Activated naive CD8-positive, alpha-beta T cell (primary cell): ENCODE data around the gene TMEM215.
"Not testable (repeated sequence)": the region's sequence is repeated elsewhere in the genome, so short reads cannot be mapped to it uniquely, and the experiment has no call there.

Experiments used
- H3K27ac Mint-ChIP-seq: one replicate; pipeline ENCODE4 v1.8.0; 2021; ENCODE audit warnings: mixed read lengths
- H3K27me3 Mint-ChIP-seq: one replicate; pipeline ENCODE4 v1.8.0; 2021; ENCODE audit warnings: mixed read lengths
- H3K36me3 Mint-ChIP-seq: one replicate; pipeline ENCODE4 v1.8.0; 2021; ENCODE audit warnings: mixed read lengths
- H3K4me1 Mint-ChIP-seq: one replicate; pipeline ENCODE4 v1.8.0; 2021; ENCODE audit warnings: low read depth, mixed read lengths
- H3K4me3 Mint-ChIP-seq: one replicate; pipeline ENCODE4 v1.8.0; 2021; ENCODE audit warnings: mild to moderate bottlenecking, mixed read lengths
- H3K9me3 Mint-ChIP-seq: one replicate; pipeline ENCODE4 v1.8.0; 2021; ENCODE audit warnings: low read depth, mixed read lengths

Gene TMEM215, protein sequence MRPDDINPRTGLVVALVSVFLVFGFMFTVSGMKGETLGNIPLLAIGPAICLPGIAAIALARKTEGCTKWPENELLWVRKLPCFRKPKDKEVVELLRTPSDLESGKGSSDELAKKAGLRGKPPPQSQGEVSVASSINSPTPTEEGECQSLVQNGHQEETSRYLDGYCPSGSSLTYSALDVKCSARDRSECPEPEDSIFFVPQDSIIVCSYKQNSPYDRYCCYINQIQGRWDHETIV

DNA sequence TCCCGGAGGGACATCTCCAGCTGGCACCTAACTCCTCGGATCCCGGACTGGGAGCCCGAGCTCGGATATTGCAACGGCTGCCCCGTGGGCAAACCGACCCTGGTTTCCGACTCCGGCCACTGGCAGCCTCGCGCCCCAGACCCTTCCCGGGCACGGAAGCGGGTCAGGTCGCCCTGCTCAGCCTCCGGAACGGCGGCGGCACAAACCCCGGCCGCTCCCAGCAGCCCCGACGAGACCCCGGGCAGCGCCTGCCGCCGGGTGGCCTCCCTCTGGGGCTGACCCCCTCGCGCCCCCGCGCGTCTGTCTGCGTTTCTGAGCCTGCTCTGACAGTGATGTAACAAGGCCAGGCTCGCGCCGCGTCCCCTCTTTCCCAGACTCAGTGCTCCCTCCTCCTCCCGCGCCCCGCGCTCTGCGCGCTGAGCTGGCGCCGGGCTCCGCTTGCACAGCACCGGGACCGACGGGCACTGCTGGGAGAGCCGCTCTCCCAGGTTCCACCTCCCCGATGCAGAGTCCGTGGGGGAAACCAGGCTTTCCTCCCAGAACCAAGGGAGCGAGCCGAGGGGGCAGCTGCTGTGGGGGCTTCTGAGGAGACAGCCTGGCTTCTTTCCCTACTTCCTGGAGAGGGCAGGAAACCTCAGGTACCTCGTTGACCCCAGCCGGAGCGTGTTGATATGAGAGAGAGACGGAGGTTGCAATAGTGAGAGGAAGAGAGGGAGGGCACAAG lies at the start of gene TMEM215:
TSS of gene TMEM215 (plus strand) at position 373 of the 724 bp plus-strand sequence. CDS start 644 bp downstream, outside the sequence.
- H3K9me3 Mint-ChIP-seq, result no peaks in the 10 kb centered on the region
- no peak within 1 kb of the TSS for H3K27ac Mint-ChIP-seq

DNA sequence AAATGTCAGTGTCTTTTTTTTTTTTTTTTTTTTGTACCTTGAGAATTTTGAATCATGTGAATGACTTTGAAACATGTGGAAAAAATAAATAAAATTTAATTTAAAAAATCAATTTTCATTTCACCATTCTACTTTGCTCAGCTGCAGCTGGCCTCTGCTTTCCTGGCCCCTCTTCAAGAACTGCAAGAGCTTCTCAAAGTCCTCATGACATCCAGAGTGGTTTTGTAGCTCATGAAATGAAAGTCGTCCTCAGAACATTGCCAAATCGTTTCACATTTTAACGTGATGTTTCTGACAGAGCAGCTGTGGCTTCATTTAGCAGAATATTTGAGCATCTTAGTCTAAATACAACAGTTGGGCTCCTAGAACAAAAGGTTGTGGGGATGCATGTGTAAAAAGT lies 47.9 kb upstream of the TMEM215 start:
- no peaks in the 10 kb centered on the region for H3K4me1 Mint-ChIP-seq
- no peaks in the 10 kb centered on the region for H3K9me3 Mint-ChIP-seq
- H3K4me3 Mint-ChIP-seq, result no peak overlapping the region
- H3K27ac Mint-ChIP-seq, result no peak overlapping the region
- H3K27me3 Mint-ChIP-seq, result no peaks in the 10 kb centered on the region
- no peaks in the 10 kb centered on the region for H3K36me3 Mint-ChIP-seq

More for the DNA sequence above, at the start of gene TMEM215:
- no peaks in the 10 kb centered on the region for H3K4me1 Mint-ChIP-seq
- no peak within 1 kb of the TSS for H3K4me3 Mint-ChIP-seq
- H3K36me3 Mint-ChIP-seq, result no peaks in the 10 kb centered on the region
- peaks cover 25% of the 10 kb centered on the region for H3K27me3 Mint-ChIP-seq

DNA sequence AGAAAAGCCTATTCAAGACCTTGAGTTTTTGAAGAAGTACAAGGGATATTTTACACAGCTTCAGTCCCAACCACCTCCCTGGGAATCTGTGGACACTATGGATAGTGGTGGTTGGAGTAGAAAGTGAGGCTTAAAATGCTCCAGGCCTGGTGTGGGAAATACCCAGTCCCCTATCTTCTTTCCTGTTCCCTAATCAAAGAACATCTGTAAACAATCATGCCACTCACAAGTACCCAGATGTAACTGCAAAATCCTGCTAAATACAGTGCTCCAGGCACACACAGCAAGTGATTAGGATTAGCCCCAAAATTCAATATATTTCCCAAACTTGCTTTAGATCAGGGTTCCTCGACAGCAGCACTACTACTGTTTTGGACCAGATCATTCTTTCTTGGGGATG lies 46.0 kb upstream of the TMEM215 start:
- Mint-ChIP-seq H3K27me3 (no peaks in the 10 kb centered on the region), H3K4me1 (no peaks in the 10 kb centered on the region), H3K27ac (no peak overlapping the region), H3K4me3 (no peak overlapping the region), H3K36me3 (no peaks in the 10 kb centered on the region), H3K9me3 (no peaks in the 10 kb centered on the region)

DNA sequence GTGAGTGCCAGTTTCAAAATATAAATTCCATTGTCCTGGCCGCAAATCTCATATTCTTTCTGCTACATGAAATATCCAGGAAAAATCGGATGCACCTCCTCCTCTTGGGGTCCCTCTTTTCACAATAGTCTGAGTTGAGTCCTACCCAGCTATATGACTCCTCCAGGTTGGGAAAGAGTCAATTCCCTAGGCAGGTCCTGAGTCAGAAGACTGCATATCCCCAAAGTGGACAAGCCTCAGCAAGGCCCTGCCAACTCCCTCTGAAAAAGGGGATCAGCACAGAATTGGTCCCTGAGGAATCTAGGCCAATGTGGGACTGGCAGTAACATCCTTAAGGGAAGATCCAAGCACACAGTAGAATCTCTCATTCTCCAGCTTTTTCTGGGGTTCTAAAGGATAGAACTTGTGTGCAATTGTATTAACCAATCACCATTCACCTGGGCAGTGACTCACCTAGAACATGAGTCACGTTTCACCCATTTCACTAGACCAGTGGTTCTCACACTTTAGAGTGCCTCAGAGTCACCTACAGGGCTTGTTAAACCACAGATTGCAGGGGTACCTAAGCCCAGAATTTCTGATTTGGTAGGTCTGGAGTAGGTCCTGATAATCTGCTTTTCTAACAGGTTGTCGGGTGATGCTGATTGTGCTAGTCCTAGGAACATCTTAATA lies 44.7 kb upstream of the TMEM215 start:
- Mint-ChIP-seq H3K4me3 (no peak overlapping the region), H3K4me1 (no peaks in the 10 kb centered on the region), H3K9me3 (no peaks in the 10 kb centered on the region), H3K36me3 (no peaks in the 10 kb centered on the region), H3K27me3 (no peaks in the 10 kb centered on the region), H3K27ac (no peak overlapping the region)

DNA sequence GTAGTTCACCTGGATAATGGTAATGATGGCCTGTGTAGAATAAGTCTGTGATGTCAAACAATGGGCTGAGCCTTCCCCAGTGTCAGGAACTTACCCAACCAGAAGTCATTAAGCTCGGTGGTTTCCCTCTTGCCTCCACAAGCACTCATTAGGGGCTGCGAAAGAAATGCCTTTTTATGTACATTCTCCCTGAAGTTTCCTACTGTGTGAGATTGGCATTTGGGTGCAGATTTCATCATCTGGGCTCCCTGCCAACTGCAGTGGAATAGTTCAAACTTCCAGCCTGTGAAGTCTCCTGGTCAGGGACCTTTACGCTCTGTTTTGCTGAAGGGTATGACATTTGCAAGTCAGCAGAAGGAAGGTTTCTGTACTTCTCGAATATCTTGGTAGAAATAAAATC lies 41.6 kb upstream of the TMEM215 start:
- H3K9me3 Mint-ChIP-seq, result peaks cover 3% of the 10 kb centered on the region
- no peaks in the 10 kb centered on the region for H3K36me3 Mint-ChIP-seq
- H3K4me3 Mint-ChIP-seq, result no peak overlapping the region
- H3K27me3 Mint-ChIP-seq, result no peaks in the 10 kb centered on the region
- H3K4me1 Mint-ChIP-seq, result no peaks in the 10 kb centered on the region
- no peak overlapping the region for H3K27ac Mint-ChIP-seq

DNA sequence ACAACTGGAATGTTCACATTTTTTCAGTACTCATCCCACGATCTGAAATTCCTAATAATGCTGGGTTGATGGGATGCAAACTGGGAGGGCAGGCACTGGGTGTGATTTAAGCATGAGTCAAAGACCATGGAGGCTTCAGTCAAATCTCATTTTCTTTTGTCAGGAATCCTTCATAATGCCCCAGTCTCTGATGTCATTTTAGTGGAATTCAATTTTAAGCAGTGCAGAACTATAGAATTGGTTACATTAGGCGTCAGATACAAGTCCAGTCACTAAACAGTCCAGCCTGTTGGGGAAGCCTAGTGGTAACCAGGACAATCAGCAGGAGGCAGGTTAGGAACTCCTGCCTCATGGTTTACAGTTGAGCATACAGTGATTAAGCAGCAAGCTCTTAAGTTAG lies 41.0 kb upstream of the TMEM215 start:
- no peaks in the 10 kb centered on the region for H3K36me3 Mint-ChIP-seq
- no peaks in the 10 kb centered on the region for H3K4me1 Mint-ChIP-seq
- no peaks in the 10 kb centered on the region for H3K27me3 Mint-ChIP-seq
- no peak overlapping the region for H3K4me3 Mint-ChIP-seq
- no peak overlapping the region for H3K27ac Mint-ChIP-seq
- peaks cover 3% of the 10 kb centered on the region for H3K9me3 Mint-ChIP-seq

DNA sequence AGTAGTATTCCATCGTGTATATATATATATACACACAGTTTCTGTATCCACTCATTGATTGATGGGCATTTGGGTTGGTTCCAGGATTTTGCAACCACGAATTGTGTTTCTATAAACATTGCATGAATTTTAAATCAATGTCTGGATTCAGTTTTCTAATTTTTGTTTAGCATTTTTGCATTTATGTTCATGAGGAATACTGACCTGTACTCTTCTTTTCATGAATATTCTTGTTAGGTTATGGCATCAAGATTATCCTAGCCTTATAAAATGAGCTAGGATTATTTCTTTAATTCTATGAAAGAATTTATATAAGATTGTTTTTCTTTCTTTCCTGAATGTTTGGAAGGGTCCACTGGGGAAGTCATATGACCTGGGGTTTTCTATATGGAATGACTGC lies 35.3 kb upstream of the TMEM215 start:
- Mint-ChIP-seq H3K27ac (no peak overlapping the region), H3K4me1 (no peaks in the 10 kb centered on the region), H3K27me3 (peaks cover 7% of the 10 kb centered on the region), H3K36me3 (no peaks in the 10 kb centered on the region), H3K4me3 (no peak overlapping the region), H3K9me3 (peaks cover 3% of the 10 kb centered on the region)

DNA sequence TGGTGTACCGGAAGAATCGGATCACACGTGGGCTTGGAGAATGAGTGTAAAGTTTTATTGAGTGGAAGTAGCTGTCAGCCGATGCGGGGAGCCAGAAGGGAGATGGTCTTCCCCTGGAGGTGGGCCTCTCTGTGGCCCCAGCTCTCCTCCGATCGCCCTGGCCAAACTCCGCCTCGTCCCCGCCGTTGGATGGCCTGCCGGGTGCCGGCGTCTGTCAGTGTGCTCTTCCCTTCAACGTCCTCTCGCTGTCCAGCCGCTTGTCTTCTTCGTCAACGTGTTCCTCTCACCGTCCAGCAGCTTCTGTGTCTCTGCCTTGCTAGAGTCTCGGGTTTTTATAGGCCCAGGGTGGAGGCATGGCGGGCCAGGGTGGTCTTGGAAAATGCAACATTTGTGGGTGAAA lies 27.6 kb upstream of the TMEM215 start:
- Mint-ChIP-seq H3K4me1 (no peaks in the 10 kb centered on the region), H3K27ac (no peak overlapping the region), H3K9me3 (no peaks in the 10 kb centered on the region), H3K4me3 (no peak overlapping the region), H3K27me3 (peaks cover 10% of the 10 kb centered on the region), H3K36me3 (no peaks in the 10 kb centered on the region)

DNA sequence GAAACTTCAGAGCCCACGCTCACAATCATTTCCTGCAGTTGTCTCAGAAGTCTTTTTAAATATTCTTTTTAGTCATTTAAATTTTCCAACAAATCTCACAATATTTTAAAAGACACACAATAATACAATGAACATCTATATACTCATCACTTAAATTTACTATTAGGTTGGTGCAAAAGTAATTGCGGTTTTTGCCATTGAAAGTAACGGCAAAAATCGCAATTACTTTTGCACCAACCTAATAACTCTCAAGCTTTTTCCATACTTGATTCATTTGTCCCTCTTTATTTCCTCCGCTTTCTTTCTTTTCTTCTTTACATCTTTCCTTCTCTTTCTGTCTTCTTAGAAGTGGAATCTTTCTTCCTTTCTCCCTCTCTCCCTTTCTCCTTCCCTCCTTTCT lies 19.2 kb upstream of the TMEM215 start:
- Mint-ChIP-seq H3K36me3 (no peaks in the 10 kb centered on the region), H3K27ac (no peak overlapping the region), H3K9me3 (no peaks in the 10 kb centered on the region), H3K27me3 (peaks cover 11% of the 10 kb centered on the region), H3K4me1 (no peaks in the 10 kb centered on the region), H3K4me3 (no peak overlapping the region)

DNA sequence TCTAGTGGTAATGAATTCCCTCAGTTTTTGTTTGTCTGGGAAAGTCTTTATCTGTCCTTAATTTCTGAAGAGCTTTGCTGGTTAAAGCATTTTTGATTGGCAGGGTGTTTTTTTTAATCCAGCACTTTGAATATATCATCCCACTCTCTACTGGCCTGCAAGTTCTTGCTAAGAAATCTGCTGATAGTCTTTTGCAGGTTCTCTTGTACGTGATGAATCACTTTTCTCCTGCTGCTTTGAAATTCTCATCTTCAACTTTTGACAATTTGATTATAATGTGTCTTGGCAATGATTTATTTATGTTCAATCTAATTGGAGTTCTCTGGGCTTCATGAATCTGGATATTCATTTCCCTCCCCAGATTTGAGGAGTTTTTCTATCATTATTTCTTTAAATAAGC lies 8.1 kb upstream of the TMEM215 start:
- H3K27me3 Mint-ChIP-seq, result peaks cover 3% of the 10 kb centered on the region
- H3K27ac Mint-ChIP-seq, result no peak overlapping the region
- no peaks in the 10 kb centered on the region for H3K4me1 Mint-ChIP-seq
- peaks cover 2% of the 10 kb centered on the region for H3K36me3 Mint-ChIP-seq
- no peak overlapping the region for H3K4me3 Mint-ChIP-seq
- peaks cover 20% of the 10 kb centered on the region for H3K9me3 Mint-ChIP-seq

DNA sequence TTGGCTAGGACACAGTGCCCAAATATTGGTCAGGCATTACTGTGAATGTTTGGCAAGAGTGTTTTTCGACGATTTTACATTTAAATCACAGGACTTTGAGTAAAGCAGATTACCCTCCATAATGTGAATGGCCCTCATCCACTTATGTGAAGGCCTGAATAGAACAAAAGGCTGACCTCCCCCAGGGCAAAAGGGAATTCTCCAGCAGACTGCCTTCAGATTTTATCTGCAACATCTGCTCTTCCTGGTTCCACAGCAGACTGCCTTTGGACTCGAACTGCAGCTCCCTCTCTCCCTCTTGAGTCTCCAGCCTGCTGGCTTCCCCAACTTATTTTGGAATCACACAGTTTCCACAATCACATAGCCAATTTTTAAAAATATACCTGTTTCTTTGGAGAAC lies 7.1 kb upstream of the TMEM215 start:
- peaks cover 9% of the 10 kb centered on the region for H3K27me3 Mint-ChIP-seq
- H3K4me3 Mint-ChIP-seq, result no peak overlapping the region
- peaks cover 20% of the 10 kb centered on the region for H3K9me3 Mint-ChIP-seq
- no peak overlapping the region for H3K27ac Mint-ChIP-seq
- H3K4me1 Mint-ChIP-seq, result no peaks in the 10 kb centered on the region
- H3K36me3 Mint-ChIP-seq, result peaks cover 2% of the 10 kb centered on the region

DNA sequence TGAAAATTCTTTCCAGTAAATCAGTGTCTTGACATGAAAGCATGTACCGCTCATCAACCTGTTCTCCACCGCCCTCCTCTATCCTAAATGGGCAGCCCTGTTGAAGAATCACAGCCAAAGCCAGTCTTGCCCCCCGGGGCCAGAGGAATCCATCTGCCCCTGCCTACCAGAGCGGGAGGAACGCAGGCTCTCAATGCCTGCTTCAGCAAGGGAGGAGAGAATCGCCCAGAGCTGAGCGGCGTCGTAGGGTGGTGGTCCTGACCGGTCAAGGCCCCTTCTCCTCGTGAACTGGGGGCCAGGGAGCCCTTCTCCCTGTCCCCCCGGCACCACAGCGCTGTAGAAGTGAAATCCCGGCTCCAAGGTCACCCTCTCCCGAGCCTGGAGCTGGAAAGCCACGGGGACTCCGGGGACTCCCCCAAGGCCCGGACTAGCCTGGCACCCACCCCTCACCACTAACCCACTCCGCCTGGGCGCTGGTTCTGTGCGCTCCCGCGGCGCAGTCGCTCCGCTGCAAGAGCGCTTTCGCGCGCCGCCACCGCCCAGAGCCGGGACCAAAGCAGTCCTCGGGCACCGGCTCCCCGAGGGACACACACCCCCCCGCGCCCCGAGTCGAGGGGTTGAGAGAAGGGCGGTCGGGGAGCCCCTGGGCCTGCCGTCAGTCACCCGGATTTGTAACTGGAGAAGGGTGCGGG lies 718 bp upstream of the TMEM215 start:
- Mint-ChIP-seq H3K4me3 (no peak overlapping the region), H3K27me3 (peaks cover 24% of the 10 kb centered on the region)

DNA sequence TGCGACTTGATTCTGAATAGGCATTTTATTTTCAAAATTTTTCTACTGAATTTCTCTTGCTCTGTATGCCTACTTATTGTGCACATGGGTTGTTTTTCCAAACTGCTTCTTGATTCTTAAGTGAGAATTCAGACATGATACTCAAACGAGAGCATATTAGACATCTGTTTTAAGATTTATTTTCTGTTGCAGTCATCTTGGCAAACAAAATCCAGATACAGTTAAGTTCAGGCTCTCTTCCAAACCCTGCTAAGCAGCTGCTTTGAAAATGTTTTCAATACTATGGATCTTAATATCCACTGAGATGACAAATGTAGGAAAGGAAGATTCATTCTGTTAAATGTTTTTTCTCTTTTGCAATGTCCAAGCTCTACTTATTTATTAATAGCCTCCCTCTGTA lies 4.5 kb downstream of the TMEM215 start:
- Mint-ChIP-seq H3K9me3 (no peaks in the 10 kb centered on the region), H3K4me3 (no peak overlapping the region), H3K4me1 (no peaks in the 10 kb centered on the region), H3K27me3 (peaks cover 26% of the 10 kb centered on the region), H3K27ac (no peak overlapping the region), H3K36me3 (no peaks in the 10 kb centered on the region)

More for the DNA sequence above, 718 bp upstream of the TMEM215 start:
- Mint-ChIP-seq H3K27ac (no peak overlapping the region), H3K9me3 (no peaks in the 10 kb centered on the region), H3K4me1 (no peaks in the 10 kb centered on the region), H3K36me3 (no peaks in the 10 kb centered on the region)

DNA sequence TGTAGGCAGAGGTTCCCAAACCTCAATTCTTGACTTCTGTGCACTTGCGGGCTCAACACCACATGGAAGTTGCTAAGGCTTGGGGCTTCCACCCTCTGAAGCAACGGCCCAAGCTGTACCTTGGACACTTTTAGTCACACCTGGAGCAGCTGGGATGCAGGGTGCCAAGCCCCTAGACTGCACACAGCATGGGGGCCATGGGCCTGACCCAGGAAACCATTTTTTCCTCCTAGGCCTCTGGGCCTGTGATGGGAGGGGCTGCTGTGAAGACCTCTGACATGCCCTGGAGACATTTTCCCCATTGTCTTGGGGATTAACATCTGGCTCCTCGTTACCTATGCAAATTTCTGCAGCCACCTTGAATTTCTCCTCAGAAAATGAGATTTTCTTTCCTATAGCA lies 12.7 kb downstream of the TMEM215 start:
- H3K36me3 Mint-ChIP-seq, H3K4me1 Mint-ChIP-seq, H3K27ac Mint-ChIP-seq, H3K4me3 Mint-ChIP-seq: not testable (repeated sequence)
- H3K27me3 Mint-ChIP-seq, result peaks cover 14% of the 10 kb centered on the region
- peaks cover 13% of the 10 kb centered on the region for H3K9me3 Mint-ChIP-seq

DNA sequence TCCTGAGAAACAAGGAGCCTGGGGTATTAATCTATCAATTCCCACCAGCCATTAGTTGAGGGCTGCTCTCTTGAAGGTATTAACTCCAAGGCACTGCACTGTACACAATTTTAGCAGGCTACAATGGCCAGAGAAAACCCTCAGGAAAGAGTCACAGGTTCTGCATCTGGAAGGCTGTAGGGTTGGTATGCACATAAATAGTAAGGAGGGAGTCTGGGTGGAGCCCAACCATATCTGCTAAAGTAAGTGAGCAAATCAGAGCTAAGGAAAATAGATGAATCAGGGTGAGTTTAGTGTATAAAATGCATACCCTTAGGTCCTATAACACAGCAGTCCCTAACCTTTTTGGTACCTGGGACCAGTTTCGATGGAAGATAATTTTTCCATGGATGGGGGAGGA lies 18.2 kb downstream of the TMEM215 start:
- Mint-ChIP-seq H3K36me3 (no peaks in the 10 kb centered on the region), H3K4me1 (no peaks in the 10 kb centered on the region), H3K4me3 (no peak overlapping the region), H3K27me3 (peaks cover 10% of the 10 kb centered on the region), H3K9me3 (peaks cover 6% of the 10 kb centered on the region), H3K27ac (no peak overlapping the region)
